Amniotic stem cell (primary cell): ENCODE results near the gene RHOD.
A peak's percentile ranks its signal among the peaks of the same experiment; 100 is the strongest.

Experiments
- DNase-seq: peaks from one replicate; lab custom pipeline; 2025; lab: John Stamatoyannopoulos, UW

Gene RHOD

DNA sequence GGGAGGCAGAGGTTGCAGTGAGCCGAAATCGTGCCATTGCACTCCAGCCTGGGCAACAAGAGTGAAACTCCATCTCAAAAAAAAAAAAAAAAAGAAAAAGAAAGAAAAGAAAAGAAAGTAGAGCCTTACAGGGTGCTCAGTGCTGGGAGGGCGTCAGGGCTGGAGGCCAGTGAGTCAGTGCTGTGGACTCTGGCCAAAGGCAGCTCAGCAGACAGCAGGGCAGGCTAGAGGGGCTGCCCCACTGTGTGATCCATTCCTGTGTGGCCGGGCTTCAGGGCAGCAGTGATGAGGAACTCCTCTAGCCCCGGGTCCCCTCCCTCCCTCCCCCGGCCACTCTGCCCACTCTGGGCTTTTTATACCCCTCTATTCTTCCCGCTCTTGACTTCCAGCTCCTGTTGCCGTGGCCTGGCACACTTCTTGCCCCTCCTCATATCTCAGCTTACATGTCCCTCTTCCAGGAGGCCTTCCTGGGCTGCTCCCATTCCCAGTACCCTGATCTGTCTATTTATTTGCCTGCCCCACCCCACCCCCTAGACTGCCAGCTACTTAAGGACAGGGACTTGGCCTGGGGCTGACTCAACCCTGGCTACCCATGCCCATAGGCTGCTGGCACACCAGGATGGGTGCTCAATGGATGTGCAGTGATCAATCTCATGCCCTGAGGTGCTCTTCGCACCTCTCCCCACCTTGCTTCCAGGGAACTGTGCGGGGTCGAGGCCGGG, 23.7 kb upstream of the RHOD start:
- DNase-seq = peak; percentile 48

DNA sequence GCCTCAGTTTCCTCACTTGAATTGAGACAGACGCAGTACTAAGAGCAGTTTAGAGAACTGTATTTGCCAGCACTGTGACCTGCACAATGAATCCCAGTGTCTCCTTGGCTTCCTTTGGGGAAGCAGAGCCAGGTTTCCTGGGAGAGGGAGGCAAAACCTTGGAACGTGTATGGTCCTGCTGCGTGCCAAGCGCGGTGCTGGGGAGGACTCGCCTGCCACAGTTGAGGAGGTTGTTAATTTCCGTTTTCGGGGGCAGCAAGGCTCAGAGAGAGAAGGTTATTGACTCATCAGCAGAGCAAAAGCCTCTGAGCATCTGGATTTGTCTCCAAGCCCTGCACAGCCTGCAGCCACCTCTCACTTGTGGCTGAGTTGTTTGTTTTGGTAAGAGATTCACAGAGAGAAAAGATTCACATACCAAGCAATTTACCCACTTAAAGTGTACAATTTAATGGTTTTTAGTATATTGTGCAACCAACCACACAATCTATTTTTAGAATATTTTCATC, 22.9 kb upstream of the RHOD start:
- peak; percentile 76 for DNase-seq

DNA sequence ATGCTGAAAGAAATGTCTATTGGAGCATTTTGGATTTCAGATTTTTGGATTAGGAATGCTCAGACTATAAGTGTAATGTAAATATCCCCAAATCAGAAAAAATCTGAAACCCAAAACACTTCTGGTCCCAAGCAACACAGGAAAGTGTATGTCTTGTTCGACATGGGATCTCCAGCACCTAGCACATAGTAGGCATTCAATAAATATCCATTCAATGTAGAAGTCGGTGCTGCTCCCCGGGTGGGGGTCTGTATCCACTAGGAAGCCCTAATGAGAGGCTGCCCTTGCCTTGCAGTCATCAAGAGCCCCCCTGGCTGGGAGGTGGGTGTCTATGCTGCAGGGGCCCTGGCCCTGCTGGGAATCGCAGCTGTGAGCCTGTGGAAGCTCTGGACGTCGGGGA, 22.3 kb upstream of the RHOD start:
- no peak for DNase-seq

DNA sequence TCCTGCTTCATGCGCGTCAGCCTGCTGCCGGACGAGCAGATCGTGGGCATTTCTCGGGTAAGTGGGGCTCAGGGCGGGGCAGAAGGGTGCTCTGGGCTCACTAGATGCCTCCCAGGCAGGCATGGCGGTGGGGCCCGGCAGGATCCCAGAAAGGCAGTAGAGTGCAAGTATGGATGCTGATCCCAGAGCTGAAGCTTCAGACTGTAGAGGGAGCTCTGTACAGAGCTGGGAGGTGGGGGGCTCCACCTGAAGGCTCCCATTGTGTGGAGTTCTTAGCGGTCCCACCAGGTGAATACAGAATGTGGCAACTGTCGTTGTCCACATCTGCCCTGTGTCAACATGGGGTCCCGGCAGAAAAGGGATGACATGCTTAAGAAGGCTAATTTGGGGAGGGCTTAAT, 16.5 kb upstream of the RHOD start:
- no peak for DNase-seq

DNA sequence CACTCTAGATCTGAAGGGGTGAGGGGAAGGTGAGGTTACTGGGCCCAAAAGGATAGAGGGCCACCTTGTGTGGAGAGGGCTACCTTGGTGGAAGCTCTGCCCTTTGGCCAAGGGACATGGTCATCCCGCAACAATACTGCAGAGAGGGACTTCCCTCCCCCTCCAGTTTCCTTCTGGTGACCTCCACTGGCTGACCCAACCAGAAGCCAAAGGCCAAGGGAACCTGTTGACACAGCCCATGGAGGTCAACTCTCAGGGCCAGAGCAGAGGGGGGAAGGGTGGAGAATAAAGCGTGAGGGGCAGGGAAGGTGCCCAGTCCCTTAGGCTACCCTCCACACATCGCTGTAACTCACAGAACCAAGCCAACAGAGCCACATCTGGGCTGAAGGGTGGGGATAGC, 15.0 kb upstream of the RHOD start:
- no peak for DNase-seq

DNA sequence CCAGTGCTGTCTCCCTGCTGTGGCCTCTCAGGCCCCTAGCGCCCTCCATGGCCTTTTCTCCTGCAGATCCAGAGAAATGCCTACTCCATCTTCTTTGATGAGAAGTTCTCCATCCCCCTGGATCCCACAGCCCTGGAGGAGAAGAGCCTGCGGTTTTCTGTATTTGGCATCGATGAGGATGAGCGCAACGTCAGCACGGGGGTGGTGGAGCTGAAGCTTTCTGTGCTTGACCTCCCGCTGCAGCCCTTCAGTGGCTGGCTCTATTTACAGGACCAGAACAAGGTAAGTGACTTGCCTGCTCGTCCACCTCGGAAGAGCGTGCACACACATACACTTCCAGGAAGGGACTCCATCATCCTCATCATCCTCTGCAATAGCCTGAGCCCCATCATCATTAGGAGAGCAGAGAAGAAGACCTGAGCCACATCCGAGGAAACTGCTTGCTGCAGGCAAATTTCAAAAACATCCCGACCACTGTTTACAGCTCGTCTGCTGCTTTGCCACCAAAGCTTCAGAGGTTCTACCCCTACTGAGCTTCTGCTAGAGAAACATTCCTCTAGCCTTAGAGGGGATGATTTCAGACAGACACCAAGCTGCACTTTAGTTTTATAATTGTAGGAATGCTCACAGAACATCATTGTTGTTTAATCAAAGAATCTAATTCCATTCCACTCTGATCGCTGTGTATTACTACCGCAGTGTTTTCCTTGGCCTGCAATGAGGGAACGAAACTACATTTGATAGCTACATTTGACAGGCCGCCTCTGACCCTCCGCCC, 12.9 kb upstream of the RHOD start:
- DNase-seq = no peak

DNA sequence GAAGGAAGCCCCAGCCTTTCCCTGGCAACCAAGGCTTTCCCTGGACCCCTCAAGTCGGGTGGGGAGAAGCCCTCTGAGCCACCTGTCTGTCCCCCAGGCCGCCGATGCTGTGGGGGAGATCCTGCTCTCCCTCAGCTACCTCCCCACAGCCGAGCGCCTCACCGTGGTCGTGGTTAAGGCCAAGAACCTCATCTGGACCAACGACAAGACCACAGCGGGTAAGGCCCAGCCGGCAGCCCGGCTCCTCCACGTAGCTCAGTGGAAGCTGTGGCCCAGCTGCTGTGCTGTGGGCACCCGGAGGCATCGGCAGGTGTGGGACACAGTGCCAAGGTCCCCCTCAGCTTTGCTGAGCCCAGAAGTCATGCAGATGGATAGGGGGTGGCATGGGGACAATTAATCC, 12.2 kb upstream of the RHOD start:
- no peak for DNase-seq

DNA sequence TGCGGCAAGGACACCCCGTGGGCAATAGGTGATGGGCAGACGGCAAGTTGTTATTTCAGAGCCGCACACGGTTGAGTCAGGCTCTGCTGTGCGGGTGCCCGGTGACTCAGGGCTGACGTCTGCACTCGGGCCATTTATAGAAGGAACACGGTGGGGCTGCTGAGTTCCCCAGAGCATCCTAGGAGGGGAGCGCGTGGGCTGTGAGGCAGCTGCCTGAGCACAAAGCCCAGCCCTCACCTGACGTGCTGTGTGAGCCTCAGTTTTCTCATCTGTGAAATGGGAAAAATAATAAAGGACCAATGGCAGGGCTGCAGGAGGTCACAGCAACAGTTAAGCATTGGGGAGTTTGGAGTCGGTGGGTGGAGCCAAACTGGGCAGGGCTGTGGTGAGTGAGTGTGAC, 11.3 kb upstream of the RHOD start:
- no peak for DNase-seq

DNA sequence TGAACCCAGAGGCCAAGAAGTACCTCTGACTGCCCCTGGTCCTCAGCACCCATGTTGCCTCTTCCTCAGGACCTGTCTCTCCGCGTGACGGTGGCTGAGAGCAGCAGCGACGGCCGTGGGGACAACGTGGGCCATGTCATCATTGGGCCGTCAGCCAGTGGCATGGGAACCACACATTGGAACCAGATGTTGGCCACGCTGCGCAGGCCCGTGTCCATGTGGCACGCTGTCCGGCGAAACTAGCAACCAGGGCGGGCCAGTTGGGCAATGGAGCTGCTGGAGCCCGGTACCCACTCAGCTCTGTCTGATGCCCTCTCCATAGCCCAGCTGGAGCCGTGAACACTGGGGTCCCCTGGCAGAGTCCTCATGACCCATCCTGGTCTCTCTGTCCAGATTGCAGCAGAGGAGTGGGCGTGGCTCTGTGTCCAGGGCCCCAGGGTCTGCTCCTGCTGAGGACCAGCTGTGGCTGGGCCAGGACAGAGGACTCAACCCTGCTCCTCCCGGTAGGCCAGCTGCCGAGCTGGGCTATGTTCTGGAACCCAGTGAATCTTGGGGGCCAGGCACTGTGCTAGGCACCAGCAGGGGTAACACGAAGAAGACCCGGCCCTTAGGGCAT, 8.0 kb upstream of the RHOD start:
- DNase-seq = no peak

DNA sequence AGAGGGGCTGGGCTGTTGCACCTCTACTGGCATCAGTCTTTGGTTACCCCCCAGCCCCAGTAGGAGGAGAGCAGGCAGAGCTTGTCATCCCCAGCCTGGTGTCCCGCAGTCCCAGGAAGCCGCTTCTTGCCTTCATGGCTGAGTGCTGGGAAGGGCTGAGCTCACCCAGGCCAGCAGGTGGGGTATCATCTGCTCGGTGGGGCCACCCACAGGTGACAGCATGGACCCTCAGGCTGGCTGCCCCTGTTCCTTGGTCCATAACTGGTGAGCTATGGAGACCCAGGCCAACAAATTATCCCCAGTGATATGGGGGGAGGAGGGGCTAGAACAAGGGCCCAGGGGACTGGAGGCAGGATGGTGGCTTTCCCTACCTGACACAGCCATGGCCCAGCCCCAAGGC, 6.5 kb upstream of the RHOD start:
- DNase-seq = no peak

DNA sequence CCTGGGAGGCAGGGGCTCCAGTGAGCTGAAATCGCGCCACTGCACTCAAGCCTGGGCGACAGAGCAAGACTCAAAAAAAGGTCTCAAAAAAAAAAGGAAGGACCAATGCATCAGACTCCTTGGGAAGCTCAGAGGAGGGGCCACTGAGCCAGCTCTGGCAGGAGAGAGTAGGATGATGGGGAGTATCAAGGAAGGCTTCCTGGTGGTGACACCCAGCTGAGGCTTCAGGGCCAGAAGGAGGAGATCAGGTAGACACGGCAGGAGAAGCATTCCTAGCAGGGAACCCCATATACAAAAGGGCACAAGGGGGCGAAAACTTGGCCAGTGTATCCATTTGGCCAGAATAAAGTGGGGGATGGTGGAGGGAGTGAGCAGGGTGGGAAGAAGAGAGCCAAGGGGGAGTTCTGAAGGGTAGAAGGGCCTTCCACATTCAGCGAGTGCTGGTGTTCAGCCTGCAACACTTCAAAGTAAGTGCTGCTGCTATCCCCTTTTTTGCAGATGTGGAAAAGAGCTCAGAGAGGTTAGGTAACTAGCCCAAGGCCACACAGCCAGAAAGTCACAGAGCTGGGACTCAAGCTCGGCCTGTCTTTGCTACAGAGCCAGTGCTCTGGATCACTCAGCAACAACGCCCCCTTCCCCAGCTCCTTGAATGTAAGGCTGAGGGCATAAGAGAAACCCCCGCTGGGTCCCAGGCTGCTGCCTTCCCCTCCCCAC, 5.3 kb upstream of the RHOD start:
- no peak for DNase-seq

DNA sequence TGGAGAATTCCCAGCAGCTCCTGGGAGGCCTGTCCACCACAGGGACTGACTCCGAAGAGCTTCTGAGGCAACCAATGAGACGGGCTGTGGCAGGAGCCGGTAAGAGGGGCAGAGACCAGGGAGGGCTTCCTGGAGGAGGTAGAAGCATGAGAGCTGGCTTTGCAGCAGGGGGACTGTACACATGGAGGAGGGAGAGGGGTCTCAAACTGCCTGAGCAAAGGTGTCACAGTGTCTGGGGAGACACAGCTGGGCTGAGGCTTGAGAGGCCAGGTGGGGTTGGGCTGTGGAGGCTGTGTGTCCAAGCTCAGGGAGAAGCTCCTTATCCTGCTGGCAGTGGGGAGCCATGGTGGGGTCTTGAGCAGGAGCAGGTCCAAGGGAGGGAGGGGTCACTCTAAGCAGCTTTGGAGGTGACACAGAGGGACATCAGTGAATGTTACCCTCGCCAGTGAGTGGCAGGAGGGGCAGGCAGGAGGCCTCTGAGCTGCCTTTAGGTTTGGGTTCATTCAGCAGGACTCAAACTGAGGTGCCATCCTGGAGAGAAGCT, 4.6 kb upstream of the RHOD start:
- no peak for DNase-seq

DNA sequence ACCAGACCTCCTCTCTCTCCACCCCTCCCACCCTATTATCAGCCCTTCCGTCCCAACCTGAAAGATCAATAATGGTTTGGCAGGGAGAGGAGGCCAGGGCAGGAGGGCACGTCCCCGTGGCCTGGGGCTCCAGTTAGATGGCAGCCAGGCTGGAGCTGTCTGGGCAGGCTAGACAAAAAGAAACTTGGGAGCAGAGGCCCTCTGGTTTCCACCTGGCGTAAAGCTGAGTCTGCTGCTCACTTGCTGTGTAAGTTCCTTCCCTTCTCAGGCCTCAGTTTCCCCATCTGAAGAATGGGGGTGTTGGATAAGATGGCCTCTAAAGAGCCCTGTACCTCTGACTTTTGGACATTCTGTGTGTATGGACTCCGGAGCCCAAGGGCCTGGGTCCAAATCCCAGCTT, 3.8 kb upstream of the RHOD start:
- DNase-seq = no peak

DNA sequence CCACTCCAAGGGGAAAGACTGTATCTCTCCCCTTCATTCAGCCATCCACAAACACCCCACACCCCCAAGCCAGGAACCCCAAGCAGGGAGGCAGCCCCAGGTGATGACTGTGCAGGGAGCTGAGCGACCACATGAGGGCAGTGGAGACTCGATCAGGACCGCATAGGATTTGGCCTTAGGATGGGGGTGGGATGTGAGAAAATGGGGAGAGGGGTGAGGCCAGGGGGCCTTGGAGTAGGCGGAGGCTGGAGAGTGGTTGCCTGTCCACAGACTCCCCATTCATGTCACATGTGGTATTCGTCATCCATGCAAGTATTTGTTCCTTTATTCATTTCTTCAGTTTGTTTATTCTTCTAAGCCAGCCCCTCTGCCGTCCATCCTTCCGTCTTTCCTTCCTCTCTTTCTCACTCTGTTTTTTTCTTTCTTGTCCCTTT, 2.7 kb upstream of the RHOD start:
- DNase-seq = no peak

DNA sequence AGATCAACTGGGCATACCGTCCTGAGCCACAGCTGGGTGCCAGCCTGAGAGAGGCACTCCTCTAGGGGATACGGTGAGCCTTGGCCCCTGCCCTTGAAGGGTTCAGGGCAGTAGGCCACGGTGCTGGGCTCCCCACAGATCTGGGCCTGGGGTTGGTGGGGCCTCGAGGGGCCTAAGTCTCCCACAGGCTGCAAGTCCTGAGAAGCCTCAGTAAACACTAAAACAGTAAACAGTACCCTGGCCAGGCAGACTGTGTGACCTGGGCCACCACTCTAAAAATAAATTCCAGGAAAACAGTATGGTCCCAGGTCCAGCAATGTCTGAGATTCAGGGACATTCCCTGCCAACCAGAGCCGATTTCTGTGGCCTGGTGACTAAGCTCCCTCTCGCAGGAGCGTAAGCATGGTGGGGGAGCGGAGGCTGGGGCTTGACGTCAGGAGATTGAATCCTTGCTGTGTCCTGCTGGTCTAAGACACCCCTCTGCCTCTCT, 2.3 kb upstream of the RHOD start:
- no peak for DNase-seq

DNA sequence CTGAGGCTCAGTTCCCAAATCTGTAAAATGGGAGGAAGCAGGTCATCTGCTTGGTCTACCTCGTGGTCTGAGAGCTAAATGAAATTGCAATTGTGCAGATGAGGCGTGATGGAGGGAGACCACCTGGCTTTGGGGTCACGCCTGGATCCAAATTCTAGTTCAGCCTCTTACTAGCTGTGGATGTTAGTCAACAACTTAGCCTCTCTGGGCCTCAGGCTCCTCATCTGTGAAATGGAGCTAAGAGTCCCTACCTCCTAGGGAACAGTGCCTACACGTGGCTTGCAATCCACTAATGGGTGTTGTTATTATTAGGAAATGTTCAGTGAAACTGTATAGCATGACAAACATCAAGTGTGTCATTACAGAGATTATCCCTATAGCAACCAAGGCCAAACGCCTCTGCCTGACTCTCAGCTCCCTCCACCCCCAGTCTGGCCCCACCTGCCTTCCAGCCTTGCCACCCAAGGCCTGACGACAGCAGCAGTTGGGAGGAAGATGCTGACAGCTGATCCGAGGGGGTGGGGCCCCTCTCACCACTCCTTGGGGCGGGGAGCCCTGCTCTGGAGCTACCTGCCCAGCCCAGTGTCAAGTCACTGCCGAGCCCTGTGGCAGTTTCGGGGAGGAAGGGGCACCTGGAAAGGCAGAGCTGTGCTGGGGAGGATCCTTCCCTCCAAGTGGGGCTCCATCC, 1.7 kb upstream of the RHOD start:
- DNase-seq = no peak

DNA sequence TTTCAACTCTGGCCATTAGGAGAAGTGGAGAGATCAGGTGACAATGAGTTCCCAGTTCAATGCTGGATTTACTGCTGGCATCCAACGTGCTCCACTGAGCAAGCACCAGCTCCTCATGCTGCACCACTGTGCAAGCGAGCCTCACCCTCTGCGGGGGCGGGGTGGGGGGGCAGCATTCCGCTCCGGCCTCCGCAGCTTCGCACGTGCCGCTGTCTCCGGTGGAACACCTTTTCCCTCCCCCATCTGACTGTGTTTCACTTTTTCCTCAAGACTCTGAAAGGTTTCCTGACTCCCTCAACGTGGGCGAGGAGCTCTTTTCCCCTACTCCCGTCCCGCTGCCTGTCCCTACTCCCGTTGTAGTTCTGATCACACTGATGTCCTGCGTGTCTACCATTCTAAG, 835 bp upstream of the RHOD start:
- DNase-seq = no peak

DNA sequence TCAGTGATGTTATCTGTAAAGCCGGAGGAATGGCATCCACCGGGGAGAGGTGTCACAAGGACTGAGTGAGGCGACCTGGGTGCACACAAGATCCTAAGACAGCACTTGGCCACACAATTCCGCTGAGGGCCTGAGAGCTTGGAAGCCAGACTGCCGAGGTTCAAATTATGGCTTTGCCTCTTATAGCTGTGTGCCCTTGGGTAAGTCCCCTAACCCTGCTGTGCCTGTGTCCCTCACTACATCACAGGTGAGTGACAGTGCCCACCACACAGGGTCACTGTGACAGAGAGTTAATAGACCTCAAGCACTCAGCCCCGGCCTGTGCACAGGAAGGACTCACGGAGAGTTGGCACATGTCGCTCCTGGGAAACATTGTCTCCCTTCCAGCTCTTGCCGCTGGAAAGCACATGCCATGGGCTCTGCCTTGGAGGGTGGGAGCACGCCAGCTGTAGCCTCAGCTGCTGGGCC, 592 bp downstream of the RHOD start:
- no peak for DNase-seq

DNA sequence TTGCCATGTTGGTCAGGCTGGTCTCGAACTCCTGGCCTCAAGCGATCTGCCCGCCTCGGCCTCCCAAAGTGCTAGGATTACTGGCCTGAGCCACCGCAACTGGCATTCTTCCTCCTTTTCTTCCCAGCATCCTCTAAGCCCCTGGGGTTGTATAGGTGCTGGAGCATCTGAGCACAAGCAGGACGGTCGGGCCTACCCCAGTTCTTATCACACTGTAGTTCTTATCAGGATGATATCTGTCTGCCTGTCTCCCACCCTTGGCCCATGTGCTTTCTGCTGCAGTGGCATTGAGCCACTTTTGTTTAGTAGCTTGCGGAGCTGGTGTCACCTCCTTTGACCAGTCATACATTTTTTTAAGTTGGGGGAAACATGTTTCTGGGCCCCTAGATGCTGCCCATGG, 1.9 kb downstream of the RHOD start:
- no peak for DNase-seq

DNA sequence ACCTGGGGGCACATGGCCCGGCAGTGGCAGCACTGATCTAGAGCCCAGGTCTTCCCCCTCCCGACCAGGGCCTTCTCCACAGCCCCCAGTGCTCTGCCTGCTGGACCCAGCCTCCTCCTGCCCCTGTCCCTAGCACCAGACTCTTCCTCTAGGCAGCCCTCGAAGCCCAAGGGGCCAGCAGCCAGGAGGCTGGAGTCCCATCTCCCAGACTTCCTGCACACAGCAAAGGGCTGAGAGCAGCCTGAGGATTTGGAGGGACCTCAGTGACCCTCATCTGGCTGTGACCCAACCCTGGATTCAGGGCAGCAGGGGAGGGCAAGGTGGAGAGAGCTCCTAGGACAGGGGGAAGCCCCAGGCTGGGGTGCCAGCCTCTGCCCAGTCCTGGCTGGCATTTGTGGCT, 3.0 kb downstream of the RHOD start:
- no peak for DNase-seq

DNA sequence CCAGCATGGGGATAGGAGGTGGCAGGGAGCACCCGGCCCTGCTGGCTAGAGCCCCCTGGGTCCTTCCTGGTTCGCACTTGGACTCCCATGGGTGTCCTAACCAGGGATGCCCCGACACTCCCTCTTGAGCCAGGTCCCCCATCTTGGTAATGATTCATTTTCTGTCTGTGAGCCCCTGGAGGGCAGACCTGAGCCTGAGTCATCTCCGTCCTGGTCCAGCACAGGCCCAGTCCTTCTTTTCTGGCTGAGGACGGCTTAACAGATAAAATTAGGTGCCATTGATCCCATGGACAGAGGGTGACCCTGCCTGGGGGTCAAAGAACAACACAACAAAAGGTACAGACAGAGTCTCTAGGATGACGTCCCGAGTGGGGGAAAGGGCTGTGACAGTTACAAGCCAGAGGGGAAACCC, 3.5 kb downstream of the RHOD start:
- no peak for DNase-seq
